Measurements from ENCODE around the gene ELOVL4. TPM values are rescaled to one million over a fixed set of nuclear protein-coding genes. Genes with fewer than 3 reads are reported as not detected.

Gene ELOVL4
- total RNA-seq, 1 donor from 2014 or later = 6.1 TPM

GRCh38 chr6:79869184-79869583 is 78.2 kb downstream of the ELOVL4 start:
- no peak for TF ChIP-seq CTCF (IDR thresholded peaks at IDR 0.05)
- no peaks in the 10 kb centered on the region for H3K9me3 Mint-ChIP-seq (ENCODE audit: low read depth)
- no peak for DNase-seq (ENCODE audit: low spot score)
- H3K36me3 Mint-ChIP-seq (ENCODE audit: low read depth) = no peaks in the 10 kb centered on the region
- peaks cover 8% of the 10 kb centered on the region for H3K4me1 Mint-ChIP-seq (ENCODE audit: low read depth)
- H3K27me3 Mint-ChIP-seq (ENCODE audit: low read depth) = peaks cover 9% of the 10 kb centered on the region
- H3K4me3 Mint-ChIP-seq (ENCODE audit: unreplicated experiment) = no peak overlapping the region
- H3K27ac Mint-ChIP-seq (ENCODE audit: unreplicated experiment) = no peak overlapping the region

- peaks cover 8% of the 10 kb centered on the region for H3K4me1 Mint-ChIP-seq (ENCODE audit: low read depth)
- H3K27me3 Mint-ChIP-seq (ENCODE audit: low read depth) = peaks cover 13% of the 10 kb centered on the region
- H3K9me3 Mint-ChIP-seq (ENCODE audit: low read depth) = no peaks in the 10 kb centered on the region
- no peak overlapping the region for H3K4me3 Mint-ChIP-seq (ENCODE audit: unreplicated experiment)
- no peak for DNase-seq (ENCODE audit: low spot score)
- H3K36me3 Mint-ChIP-seq (ENCODE audit: low read depth) = no peaks in the 10 kb centered on the region
- H3K27ac Mint-ChIP-seq (ENCODE audit: unreplicated experiment) = no peak overlapping the region
- peak; percentile 84 for TF ChIP-seq CTCF (IDR thresholded peaks at IDR 0.05)
Observed at GRCh38 chr6:79868098-79868722, 79.1 kb downstream of the ELOVL4 start.

Other genes starting within 250 kb of the ELOVL4 start
- gene TTK, start 57.1 kb upstream of the ELOVL4 start, total RNA-seq = 3.7 to 4.4 TPM (median 3.8 TPM) in 3 replicates
- 12.9 to 28.1 TPM (median 15.1 TPM) in 3 replicates for gene BCKDHB, start 159.1 kb upstream of the ELOVL4 start, total RNA-seq

Measured in chondrocyte (in vitro differentiated cells).